HG03045 (cell line): ENCODE results near the gene OR10J5.
"Not testable (repeated sequence)": the region's sequence is repeated elsewhere in the genome, so short reads cannot be mapped to it uniquely, and the experiment has no call there.

Source experiments
- ATAC-seq: cut with Tn5 transposase; IDR thresholded peaks from one replicate; pipeline ENCODE4 v1.9.1; 2021; ENCODE audit warnings: mild to moderate bottlenecking, moderate library complexity; ENCODE audit not compliant: unreplicated experiment

OR10J5 gene, protein sequence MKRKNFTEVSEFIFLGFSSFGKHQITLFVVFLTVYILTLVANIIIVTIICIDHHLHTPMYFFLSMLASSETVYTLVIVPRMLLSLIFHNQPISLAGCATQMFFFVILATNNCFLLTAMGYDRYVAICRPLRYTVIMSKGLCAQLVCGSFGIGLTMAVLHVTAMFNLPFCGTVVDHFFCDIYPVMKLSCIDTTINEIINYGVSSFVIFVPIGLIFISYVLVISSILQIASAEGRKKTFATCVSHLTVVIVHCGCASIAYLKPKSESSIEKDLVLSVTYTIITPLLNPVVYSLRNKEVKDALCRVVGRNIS

DNA sequence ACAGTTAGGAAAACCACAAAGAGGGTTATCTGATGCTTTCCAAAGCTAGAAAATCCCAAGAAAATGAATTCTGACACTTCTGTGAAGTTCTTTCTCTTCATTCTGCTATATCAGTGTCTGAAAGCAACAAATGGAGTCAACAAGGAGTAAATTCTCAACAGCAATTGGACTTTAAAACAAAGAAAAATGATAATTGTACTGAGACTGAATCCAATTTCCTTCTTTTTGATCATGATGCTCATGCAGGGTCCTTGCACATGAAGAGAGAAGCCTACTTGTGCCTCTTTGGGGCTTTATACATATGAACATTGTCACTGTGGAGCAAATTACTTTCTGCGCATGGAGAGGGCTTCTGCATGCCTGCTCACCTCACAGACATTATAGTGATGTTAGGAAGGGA, at the start of gene OR10J5:
OR10J5 (minus strand) TSS at position 101 of the 400 bp plus-strand sequence; CDS start at position 101, 0 bp downstream.
- no peak for ATAC-seq

DNA sequence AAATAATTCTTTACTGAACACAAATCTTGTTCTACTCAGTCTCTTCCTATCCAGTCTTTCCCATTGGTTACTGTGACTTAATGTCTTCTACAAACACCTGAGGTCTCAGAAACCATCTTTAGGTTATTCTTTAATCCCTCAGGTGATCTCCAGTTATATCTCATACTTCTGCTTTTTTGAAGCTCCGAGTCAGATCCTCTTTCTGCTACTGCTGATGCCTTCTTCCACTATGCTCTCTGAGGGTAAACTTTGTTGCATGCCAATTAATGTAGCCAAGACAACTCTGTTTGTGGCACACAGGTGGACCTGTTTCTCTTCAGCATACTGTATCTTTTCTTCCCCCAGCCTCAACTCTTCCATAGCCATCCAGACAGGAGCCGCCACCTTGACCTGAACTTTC, 48.7 kb upstream of the OR10J5 start:
- no peak for ATAC-seq

- no peak for ATAC-seq
Observed at GRCh38 chr1:159581422-159581821, 45.6 kb upstream of the OR10J5 start.

DNA sequence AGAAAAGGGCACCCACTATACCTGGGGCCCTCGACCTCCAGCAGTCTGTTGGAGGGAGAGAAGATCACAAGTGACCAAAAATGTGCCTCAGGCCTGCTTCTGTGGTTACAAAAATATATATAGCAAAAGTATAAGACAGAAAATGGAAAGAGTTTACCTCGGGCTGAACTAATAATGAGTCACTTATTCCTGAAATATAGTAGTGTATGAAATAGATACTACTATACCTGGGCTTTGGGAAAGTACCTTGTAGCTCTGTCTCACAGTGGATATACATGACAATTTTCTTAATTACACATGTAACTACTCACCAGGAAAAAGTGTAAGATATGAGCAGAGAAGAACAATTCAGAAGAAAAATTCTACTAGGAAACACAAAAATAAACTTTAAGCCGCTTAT, 44.5 kb upstream of the OR10J5 start:
- ATAC-seq = no peak

- no peak for ATAC-seq
Observed at GRCh38 chr1:159577446-159577845, 41.6 kb upstream of the OR10J5 start.

DNA sequence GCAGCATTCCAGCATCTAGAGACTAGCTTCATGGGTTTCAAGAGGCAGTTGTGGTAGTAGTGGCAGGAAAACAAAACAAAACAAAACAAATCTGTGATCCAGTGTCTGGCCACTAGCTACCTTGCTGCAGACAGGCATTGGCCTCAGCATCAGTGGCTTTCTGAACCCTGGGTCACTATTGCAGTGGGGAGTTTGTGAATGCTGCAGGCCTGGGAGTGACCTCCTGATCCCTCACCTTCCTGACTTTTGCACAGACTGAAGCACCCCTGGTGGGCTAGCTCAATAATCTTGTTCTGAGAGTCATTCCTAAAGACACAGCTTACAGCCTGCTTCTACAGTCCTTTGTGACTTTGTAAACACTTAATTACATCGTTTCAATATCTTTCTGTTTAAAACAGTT, 26.9 kb upstream of the OR10J5 start:
- no peak for ATAC-seq

DNA sequence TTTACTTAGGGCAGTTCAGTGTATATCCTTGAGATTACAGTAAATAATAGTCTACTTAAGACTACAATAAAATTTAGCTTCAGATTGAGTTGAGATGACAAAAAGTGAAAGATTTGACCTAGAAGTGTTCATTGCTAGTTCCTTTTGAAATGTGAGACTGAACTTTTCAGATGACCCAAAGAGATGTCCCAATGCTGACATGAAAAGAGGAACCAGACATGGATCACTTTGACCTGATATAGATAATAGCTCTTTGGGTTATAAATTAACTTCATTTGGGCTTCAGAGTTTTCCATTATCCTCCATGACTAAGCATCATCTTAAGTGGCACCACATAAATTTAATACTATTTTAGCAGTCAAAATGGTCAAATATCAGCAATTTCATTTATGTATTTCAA, 25.7 kb upstream of the OR10J5 start:
- ATAC-seq = no peak

DNA sequence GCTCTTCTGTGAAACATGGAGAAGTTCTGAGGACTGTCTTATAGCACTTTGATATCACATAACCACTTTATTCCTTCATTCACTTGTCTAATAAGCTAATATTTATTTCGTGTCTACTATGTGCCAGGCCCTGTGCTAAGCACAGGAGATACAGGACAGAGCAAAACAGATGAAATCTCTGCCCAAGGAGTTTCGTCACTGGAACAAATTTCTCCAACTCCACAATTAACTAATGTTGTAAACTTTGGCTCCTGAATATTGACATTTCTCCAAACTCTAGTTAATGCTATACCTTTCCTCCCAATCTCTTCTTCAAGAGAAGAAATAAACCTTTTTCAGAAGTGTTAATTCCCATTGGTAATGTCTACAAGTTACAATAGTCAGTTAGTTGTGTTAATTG, 24.8 kb upstream of the OR10J5 start:
- no peak for ATAC-seq

- no peak for ATAC-seq
Observed at GRCh38 chr1:159556931-159557369, 21.1 kb upstream of the OR10J5 start.

GRCh38 chr1:159554696-159555095, 18.9 kb upstream of the OR10J5 start:
- no peak for ATAC-seq

GRCh38 chr1:159554261-159554660, 18.5 kb upstream of the OR10J5 start:
- no peak for ATAC-seq

GRCh38 chr1:159548126-159548525, 12.3 kb upstream of the OR10J5 start:
- ATAC-seq = no peak

DNA sequence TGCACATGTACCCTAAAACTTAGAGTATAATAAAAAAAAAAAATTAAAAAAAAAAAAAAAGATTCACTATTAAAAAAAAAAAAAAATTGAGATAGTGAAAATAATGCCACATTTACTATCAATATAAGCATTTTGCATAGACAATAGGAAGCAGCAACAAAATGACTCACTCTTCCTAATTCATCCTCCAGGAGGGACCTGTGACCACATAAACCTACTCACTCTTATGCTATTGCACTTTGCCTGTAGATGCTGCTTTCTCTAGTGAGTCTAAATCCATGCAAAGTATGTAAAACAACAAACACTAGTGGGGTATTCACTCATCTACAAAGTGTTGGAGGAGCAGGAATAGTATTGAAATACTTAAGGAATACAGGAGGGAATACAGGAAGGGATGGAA, 2.9 kb downstream of the OR10J5 start:
- ATAC-seq = no peak

DNA sequence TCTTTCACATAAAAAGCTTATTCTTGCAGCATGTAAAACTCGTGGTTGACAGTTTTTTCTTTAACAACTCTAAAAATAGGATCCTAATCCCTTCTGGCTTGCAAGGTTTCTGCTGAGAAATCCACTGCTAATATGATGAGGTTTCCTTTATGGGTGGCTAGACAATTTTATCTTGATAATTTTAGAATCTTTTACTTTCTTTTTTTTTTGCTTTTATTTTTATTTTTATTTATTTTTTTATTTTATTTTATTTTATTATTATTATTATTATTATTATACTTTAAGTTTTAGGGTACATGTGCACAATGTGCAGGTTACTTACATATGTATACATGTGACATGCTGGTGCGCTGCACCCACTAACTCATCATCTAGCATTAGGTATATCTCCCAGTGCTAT, 11.0 kb downstream of the OR10J5 start:
- not testable (repeated sequence) for ATAC-seq

- no peak for ATAC-seq
Observed at GRCh38 chr1:159510229-159510541, 25.6 kb downstream of the OR10J5 start.

- no peak for ATAC-seq
Observed at GRCh38 chr1:159509440-159510228, 26.2 kb downstream of the OR10J5 start.

DNA sequence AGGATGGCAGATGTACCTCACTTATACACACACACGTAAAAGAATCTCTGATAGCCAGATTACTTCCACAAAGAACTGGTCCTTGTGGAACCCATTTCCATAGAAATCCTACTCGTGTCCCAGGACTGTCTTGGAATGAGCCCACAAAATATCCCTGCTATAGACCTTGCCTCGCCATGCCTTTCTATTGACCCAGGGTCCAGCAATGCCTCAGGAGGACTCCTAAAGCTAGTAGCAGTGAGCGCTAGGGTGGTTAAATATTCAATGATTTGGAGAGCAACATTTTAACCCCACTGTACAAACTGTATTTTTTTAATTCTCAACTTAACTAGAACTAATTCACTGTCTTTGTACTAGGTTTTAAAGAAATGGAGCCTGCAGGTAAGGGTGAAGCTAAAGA, 26.9 kb downstream of the OR10J5 start:
- ATAC-seq = no peak

DNA sequence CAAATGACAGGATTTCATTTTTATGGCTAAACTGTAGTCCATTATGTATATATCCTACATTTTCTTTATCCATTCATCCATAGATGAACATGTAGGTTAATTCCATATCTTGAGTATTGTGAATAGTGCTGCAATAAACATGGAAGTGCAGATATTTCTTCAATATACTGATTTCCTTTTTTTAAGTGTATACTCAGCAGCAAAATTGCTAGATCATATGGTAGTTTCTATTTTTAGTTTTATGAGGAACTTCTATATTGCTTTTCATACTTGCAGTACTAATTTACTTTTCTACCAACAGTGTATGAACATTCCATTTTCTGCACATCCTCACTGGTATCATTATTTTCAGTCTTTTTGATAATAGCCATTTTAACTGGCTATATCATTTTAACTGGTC, 30.1 kb downstream of the OR10J5 start:
- ATAC-seq = no peak

GRCh38 chr1:159501082-159501481, 34.7 kb downstream of the OR10J5 start:
- no peak for ATAC-seq

- not testable (repeated sequence) for ATAC-seq
Observed at GRCh38 chr1:159494513-159495210, 41.1 kb downstream of the OR10J5 start.

GRCh38 chr1:159493354-159493753, 42.5 kb downstream of the OR10J5 start:
- ATAC-seq = no peak
